Stimulated activated naive CD8-positive, alpha-beta T cell treated with anti-CD3 and anti-CD28 coated beads, Interleukin-15, amount 100 ng/mL, for 72 hours (primary cell): Measurements from ENCODE around the gene HSD17B12.
A peak's percentile ranks its signal among the peaks of the same experiment; 100 is the strongest.
"Not testable (repeated sequence)": the region's sequence is repeated elsewhere in the genome, so short reads cannot be mapped to it uniquely, and the experiment has no call there.

Experiments used
- ATAC-seq: fragments of 150-1000 bp; cut with Tn5 transposase; 2 replicates; pipeline ENCODE4 v1.10.0; 2021; ENCODE audit warnings: mild to moderate bottlenecking, moderate library complexity
- DNase-seq, 2 donors: peaks; one replicate each; pipeline ENCODE4 v3.0.0; 2021 to 2022
- H3K27ac Mint-ChIP-seq, 2 donors: one replicate each; pipeline ENCODE4 v1.8.0; 2022; ENCODE audit warnings: mild to moderate bottlenecking in 2 of 2, mixed read lengths in 2 of 2, moderate library complexity in 2 of 2
- H3K27me3 Mint-ChIP-seq: one replicate; pipeline ENCODE4 v1.8.0; 2022; ENCODE audit warnings: mixed read lengths
- H3K4me1 Mint-ChIP-seq: one replicate; pipeline ENCODE4 v1.8.0; 2022; ENCODE audit warnings: mild to moderate bottlenecking, mixed read lengths
- H3K4me3 Mint-ChIP-seq, 2 donors: one replicate each; pipeline ENCODE4 v1.8.0; 2022; ENCODE audit warnings: mild to moderate bottlenecking in 2 of 2, mixed read lengths in 2 of 2, moderate library complexity in 1 of 2
- H3K9me3 Mint-ChIP-seq, 2 donors: one replicate each; pipeline ENCODE4 v1.8.0; 2022; ENCODE audit warnings: mixed read lengths in 2 of 2

HSD17B12 gene

GRCh38 chr11:43680521-43681400 is at the start of gene HSD17B12:
HSD17B12 (plus strand) TSS chr11:43680738; CDS start chr11:43680828, 90 bp downstream.
- DNase-seq, result peak; percentile 97 to 99
- peaks cover 14% of the 10 kb centered on the region for H3K27me3 Mint-ChIP-seq
- peaks cover 42% of the 10 kb centered on the region for H3K4me1 Mint-ChIP-seq
- peaks cover 4 to 26% of the 10 kb centered on the region in 2 donors for H3K9me3 Mint-ChIP-seq
- peak within 1 kb of the TSS; percentile 99 for H3K27ac Mint-ChIP-seq
- ATAC-seq, result peak; percentile 98
- peak within 1 kb of the TSS; percentile 94 to 98 for H3K4me3 Mint-ChIP-seq

- H3K9me3 Mint-ChIP-seq, result no peaks in the 10 kb centered on the region
- H3K4me3 Mint-ChIP-seq, result no peak overlapping the region
- peaks cover 63% of the 10 kb centered on the region for H3K27me3 Mint-ChIP-seq
- H3K27ac Mint-ChIP-seq, result no peak overlapping the region
- ATAC-seq (no peak), DNase-seq (no peak)
- no peaks in the 10 kb centered on the region for H3K4me1 Mint-ChIP-seq
Observed at GRCh38 chr11:43631732-43632131, 48.8 kb upstream of the HSD17B12 start.

GRCh38 chr11:43632181-43632580 is 48.4 kb upstream of the HSD17B12 start:
- DNase-seq (no peak), ATAC-seq (no peak)
- Mint-ChIP-seq H3K27ac (no peak overlapping the region), H3K4me1 (no peaks in the 10 kb centered on the region), H3K4me3 (no peak overlapping the region), H3K9me3 (no peaks in the 10 kb centered on the region), H3K27me3 (peaks cover 65% of the 10 kb centered on the region)

GRCh38 chr11:43638717-43639116 is 41.8 kb upstream of the HSD17B12 start:
- no peak overlapping the region for H3K27ac Mint-ChIP-seq
- DNase-seq (no peak), ATAC-seq (no peak)
- peaks cover 0 to 2% of the 10 kb centered on the region in 2 donors for H3K9me3 Mint-ChIP-seq
- peaks cover 47% of the 10 kb centered on the region for H3K27me3 Mint-ChIP-seq
- H3K4me3 Mint-ChIP-seq, result no peak overlapping the region
- H3K4me1 Mint-ChIP-seq, result peaks cover 3% of the 10 kb centered on the region

- H3K9me3 Mint-ChIP-seq, result peaks cover 0 to 5% of the 10 kb centered on the region in 2 donors
- H3K4me1 Mint-ChIP-seq, result peaks cover 8% of the 10 kb centered on the region
- no peak overlapping the region for H3K27ac Mint-ChIP-seq
- no peak overlapping the region for H3K4me3 Mint-ChIP-seq
- H3K27me3 Mint-ChIP-seq, result peaks cover 42% of the 10 kb centered on the region
- DNase-seq (no peak), ATAC-seq (no peak)
Observed at GRCh38 chr11:43639224-43639623, 41.3 kb upstream of the HSD17B12 start.

GRCh38 chr11:43639920-43640319 is 40.6 kb upstream of the HSD17B12 start:
- no peak overlapping the region for H3K27ac Mint-ChIP-seq
- H3K27me3 Mint-ChIP-seq, result peaks cover 35% of the 10 kb centered on the region
- ATAC-seq (no peak), DNase-seq (no peak)
- H3K9me3 Mint-ChIP-seq, result peaks cover 0 to 5% of the 10 kb centered on the region in 2 donors
- H3K4me3 Mint-ChIP-seq, result no peak overlapping the region
- H3K4me1 Mint-ChIP-seq, result peaks cover 11% of the 10 kb centered on the region

GRCh38 chr11:43643898-43644620 is 36.5 kb upstream of the HSD17B12 start:
- peaks cover 15% of the 10 kb centered on the region for H3K27me3 Mint-ChIP-seq

GRCh38 chr11:43644621-43645299 is 35.8 kb upstream of the HSD17B12 start:
- Mint-ChIP-seq H3K27ac (peak overlapping the region; percentile 99), H3K9me3 (peaks cover 0 to 5% of the 10 kb centered on the region in 2 donors), H3K4me1 (peaks cover 15% of the 10 kb centered on the region), H3K27me3 (peaks cover 8% of the 10 kb centered on the region), H3K4me3 (peak overlapping the region; percentile 96 to 98)
- no peak for DNase-seq
- no peak for ATAC-seq

More at GRCh38 chr11:43643898-43644620, 36.5 kb upstream of the HSD17B12 start:
- ATAC-seq (peak; percentile 100), DNase-seq (peak; percentile 84 to 91)
- Mint-ChIP-seq H3K27ac (peak overlapping the region; percentile 99), H3K4me1 (peaks cover 15% of the 10 kb centered on the region), H3K9me3 (peaks cover 0 to 5% of the 10 kb centered on the region in 2 donors), H3K4me3 (peak overlapping the region; percentile 96 to 98)

GRCh38 chr11:43646767-43647166 is 33.8 kb upstream of the HSD17B12 start:
- no peak overlapping the region for H3K27ac Mint-ChIP-seq
- peaks cover 15% of the 10 kb centered on the region for H3K4me1 Mint-ChIP-seq
- H3K9me3 Mint-ChIP-seq, result peaks cover 7 to 9% of the 10 kb centered on the region in 2 donors
- DNase-seq, result no peak
- ATAC-seq, result no peak
- H3K27me3 Mint-ChIP-seq, result no peaks in the 10 kb centered on the region
- H3K4me3 Mint-ChIP-seq, result no peak overlapping the region

GRCh38 chr11:43648888-43649287 is 31.6 kb upstream of the HSD17B12 start:
- Mint-ChIP-seq H3K4me1 (peaks cover 11% of the 10 kb centered on the region), H3K4me3 (no peak overlapping the region), H3K9me3 (peaks cover 6 to 7% of the 10 kb centered on the region in 2 donors), H3K27me3 (no peaks in the 10 kb centered on the region), H3K27ac (no peak overlapping the region)
- DNase-seq (no peak), ATAC-seq (no peak)

GRCh38 chr11:43649501-43649900 is 31.0 kb upstream of the HSD17B12 start:
- H3K4me3 Mint-ChIP-seq, result no peak overlapping the region
- no peaks in the 10 kb centered on the region for H3K27me3 Mint-ChIP-seq
- peak overlapping the region in 1 of 2 donors; percentile 46 for H3K27ac Mint-ChIP-seq
- peaks cover 5 to 7% of the 10 kb centered on the region in 2 donors for H3K9me3 Mint-ChIP-seq
- ATAC-seq (no peak), DNase-seq (no peak)
- peaks cover 8% of the 10 kb centered on the region for H3K4me1 Mint-ChIP-seq

- no peak for DNase-seq
- no peak for ATAC-seq
- Mint-ChIP-seq H3K4me1 (peaks cover 4% of the 10 kb centered on the region), H3K4me3 (no peak overlapping the region), H3K27ac (no peak overlapping the region), H3K27me3 (no peaks in the 10 kb centered on the region), H3K9me3 (peaks cover 5 to 7% of the 10 kb centered on the region in 2 donors)
Observed at GRCh38 chr11:43649921-43650320, 30.6 kb upstream of the HSD17B12 start.

- peaks cover 37% of the 10 kb centered on the region for H3K27me3 Mint-ChIP-seq
Observed at GRCh38 chr11:43663018-43663417, 17.5 kb upstream of the HSD17B12 start.

GRCh38 chr11:43664295-43664694 is 16.2 kb upstream of the HSD17B12 start:
- DNase-seq, result no peak
- Mint-ChIP-seq H3K4me3 (no peak overlapping the region), H3K4me1 (no peaks in the 10 kb centered on the region), H3K9me3 (no peaks in the 10 kb centered on the region), H3K27ac (no peak overlapping the region), H3K27me3 (peaks cover 27% of the 10 kb centered on the region)
- no peak for ATAC-seq

More at GRCh38 chr11:43663018-43663417, 17.5 kb upstream of the HSD17B12 start:
- not testable (repeated sequence) for H3K4me3 Mint-ChIP-seq, H3K27ac Mint-ChIP-seq, H3K4me1 Mint-ChIP-seq, ATAC-seq, H3K9me3 Mint-ChIP-seq, DNase-seq

- ATAC-seq, H3K27ac Mint-ChIP-seq, DNase-seq, H3K4me3 Mint-ChIP-seq, H3K4me1 Mint-ChIP-seq, H3K9me3 Mint-ChIP-seq: not testable (repeated sequence)
- H3K27me3 Mint-ChIP-seq, result peaks cover 20% of the 10 kb centered on the region
Observed at GRCh38 chr11:43671284-43671683, 9.3 kb upstream of the HSD17B12 start.
